HG03575 (cell line): ENCODE results near the gene WDR19.
A peak's percentile ranks its signal among the peaks of the same experiment; 100 is the strongest.
"Not testable (repeated sequence)": the region's sequence is repeated elsewhere in the genome, so short reads cannot be mapped to it uniquely, and the experiment has no call there.

Experiments
- ATAC-seq: cut with Tn5 transposase; IDR thresholded peaks from one replicate; pipeline ENCODE4 v1.9.1; 2021; ENCODE audit not compliant: unreplicated experiment, insufficient number of reproducible peaks, low FRiP score; ENCODE audit errors: extremely low read depth

Gene WDR19

DNA sequence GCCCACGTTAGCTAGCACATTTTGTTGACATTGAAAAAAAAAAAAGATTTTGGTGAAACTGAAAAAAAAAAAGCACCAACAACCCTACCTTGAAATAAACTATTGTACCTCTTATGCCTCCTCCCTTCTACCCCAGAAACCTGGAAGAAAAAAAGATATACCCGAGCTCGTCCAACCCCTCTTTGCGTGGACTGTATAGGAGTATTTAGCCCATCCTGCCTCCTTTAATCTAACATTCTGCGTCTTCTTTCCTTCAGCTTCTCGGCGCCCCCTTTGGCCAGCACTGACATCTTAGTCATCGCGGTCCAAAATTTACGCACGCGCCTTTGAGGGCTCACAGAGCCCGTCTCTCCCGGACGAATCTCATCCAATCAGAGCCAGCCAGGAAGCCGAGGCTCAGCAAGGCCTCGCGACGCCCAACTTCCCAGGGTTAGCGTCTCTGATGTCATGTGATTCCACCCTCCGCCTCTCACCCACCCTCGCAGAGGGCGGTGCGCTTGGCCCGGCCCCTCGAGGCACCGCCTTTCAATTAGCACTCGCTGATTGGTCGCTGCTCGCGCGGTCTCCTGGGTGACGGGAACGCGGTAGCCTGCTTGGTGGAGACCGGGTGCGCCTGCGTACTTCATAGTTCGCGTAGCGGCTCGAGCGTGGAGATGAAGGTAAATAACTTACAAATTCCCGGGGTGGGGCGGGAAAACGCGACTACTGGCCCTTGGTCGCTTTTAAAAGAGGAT is at the start of gene WDR19:
Gene WDR19, plus strand, starts transcription at position 625 of the 734 bp plus-strand sequence. Its CDS starts 29 bp downstream, at position 654.
- ATAC-seq = peak; percentile 95

DNA sequence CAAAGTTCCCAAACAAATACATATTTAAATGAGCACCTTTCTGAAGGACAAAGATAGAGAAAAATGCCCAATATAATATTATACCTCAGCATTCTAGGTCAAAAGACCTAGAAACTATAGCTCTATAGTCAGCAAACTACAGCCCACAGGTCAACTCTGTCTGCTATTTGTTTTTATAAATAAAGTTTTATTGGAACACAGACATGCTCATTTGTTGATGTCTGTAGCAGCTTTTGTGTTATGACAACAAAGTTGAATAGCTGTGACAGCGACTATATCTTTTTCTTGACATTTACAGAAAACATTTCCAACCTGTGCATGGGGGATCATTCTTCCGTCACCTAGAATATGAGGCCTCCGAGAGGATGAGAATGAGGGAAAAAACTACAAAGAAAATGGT is 48.7 kb upstream of the WDR19 start:
- ATAC-seq = no peak

DNA sequence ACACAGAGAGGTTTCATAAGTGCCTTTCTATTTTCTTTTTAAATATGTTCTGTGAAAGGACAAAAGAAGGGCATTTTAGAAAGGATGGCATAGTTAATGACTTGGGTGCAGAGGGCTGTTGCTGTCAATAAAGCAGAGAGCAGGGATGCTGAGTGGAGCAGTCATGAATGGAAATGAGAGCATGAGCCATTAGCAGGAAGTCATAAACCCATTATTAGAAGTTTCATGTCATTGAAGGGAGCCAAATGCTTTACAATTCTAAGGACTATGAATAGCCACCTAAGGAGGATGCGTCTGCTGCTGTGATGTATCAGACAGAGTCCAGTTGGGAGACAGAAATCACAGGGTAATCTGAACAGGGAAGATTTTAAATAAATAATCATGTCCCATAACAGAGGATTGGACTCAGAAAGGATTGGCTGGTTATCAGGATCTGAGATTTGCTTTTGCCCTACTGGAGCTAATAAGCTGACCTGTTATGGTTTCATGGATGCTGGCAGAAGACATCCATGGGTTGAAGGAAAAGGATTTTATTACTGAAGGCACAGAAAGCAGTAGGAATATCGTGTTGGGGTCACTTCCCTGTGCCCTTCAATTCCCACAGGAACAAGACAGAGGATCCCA is 47.5 kb upstream of the WDR19 start:
- ATAC-seq = no peak

DNA sequence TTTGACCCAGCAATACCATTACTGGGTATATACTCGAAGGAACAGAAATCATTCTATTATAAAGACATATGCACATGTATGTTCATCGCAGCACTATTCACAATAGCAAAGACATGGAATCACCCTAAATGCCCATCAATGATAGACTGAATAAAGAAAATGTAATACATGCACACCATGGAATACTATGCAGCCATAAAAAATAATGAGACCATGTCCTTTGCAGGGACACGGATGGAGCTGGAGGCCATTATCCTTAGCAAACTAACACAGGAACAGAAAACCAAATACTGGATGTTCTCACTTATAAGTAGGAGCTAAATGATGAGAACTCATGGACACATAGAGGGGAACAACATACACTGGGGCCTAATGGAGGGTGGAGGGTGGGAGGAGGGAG is 44.1 kb upstream of the WDR19 start:
- ATAC-seq = not testable (repeated sequence)

DNA sequence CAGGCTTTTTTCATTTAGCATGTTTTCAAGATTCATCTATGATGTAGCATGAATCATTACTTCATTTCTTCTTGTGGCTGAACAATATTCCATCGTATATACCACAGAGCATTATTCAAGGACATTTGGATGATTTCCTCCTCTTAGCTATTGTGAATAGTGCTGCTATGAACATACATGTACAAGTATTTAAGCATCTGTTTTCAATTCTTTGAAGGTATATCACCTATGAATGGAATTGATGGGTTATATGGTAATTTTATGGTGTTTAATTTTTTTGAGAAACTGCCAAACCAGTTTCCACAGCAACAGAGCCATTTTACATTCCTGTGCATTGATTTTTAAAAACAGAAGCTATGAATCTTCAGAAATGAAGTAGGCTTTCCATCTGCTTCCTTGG is 36.1 kb upstream of the WDR19 start:
- no peak for ATAC-seq

DNA sequence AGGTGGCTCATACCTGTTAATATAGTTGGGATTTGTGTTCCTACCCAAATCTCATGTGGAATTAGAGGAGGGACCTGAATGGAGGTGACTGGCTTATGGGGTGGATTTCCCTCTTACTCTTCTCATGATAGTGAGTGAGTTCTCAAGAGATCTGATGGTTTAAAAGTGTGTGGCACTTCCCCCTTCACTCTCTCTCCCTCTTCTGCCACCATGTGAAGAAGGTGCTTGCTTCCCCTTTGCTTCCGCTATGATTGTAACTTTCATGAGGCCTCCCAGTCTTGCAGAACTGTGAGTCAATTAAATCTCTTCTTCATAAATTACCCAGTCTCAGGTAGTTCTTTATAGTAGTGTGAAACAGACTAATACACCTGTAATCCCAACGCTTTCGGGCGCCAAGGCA is 28.3 kb upstream of the WDR19 start:
- no peak for ATAC-seq

DNA sequence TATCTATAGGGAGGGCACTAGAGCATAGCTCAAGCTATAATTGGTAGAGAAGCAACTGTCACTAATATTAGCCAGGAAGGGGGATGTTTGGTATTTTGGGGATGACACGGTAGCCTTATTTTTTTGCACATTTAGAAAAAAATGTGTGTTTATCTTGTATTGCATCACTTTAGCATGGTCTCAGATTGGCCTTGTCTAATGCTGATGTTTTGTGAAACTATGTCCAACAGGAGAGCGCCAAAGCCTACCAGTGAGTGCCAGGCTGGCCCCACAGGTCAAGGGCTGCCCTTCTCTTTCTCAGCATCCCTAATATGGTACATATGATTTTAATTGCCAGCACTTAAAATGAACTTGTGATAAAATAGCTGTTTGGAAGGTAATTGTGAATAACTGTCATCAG is 24.8 kb upstream of the WDR19 start:
- no peak for ATAC-seq

DNA sequence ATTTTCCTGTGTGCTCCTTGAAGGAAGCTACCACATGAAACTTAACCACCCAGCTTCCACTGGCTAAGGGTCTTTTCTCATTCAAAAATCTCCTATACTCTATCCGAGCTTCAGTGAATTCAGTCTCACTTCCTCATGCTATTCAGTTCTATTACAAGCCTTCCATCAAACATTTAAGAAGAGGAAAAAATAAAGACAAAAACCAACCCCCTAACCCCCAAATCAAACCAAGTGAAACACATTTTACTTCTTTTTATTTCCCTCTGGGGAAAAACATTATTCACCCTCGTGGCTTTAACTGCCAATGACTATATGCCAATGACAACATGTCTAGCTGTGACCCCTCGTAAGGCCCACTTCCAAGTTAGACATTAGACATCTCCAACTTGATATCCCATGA is 16.2 kb upstream of the WDR19 start:
- no peak for ATAC-seq

DNA sequence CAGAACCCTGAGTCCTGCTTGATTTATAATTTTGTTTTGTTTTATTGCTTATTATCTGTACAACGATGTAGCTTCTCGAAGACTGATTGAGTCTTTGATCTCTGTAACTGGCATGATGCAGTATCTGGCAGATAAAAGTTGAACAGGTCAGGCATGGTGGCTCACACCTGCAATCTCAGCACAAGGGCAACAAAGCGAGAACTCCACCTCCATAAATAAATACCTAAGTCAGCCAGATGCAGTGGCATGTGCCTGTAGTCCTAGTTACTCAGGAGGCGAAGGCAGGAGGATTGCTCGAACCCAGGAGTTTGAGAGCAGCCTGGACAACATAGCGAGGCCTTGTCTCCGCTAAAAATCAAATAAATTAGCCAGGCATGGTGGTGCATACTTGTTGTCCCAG is 15.7 kb upstream of the WDR19 start:
- no peak for ATAC-seq

DNA sequence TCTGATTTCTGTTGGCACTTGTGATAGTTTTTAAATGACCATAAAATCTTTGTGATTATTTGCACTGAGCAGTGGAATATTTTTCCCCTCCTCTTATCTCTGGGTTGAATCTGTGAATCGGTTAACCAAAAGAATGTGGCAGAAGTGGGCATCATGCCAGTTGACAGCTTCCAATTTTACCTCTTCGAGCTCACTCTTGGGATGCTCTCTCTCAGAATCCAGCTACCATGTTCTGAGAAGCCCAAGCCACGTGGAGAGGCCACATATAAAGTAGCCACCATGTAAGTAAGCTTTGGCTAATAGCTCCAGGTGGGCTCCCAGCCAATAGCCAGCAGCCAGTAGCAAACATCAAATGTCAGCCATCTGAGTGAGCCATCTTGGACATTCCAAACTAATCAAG is 12.9 kb upstream of the WDR19 start:
- no peak for ATAC-seq

DNA sequence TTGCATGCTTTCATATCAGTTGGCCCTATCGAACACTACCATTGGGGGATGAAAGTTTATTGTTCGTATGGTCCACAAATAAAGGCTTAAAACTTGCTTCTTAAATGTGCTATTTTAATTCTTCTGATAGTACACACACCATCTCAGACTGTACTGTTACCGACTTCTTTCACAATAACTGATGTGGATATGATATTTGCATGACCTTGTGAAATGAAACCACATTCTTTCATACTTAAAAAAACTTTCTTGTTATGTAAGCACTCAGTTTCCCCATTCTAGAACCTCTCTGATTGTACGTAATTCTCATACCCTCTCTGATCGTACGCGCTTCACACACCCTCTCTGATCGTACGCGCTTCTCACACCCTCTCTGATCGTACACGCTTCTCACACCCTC is 12.0 kb upstream of the WDR19 start:
- ATAC-seq = no peak

DNA sequence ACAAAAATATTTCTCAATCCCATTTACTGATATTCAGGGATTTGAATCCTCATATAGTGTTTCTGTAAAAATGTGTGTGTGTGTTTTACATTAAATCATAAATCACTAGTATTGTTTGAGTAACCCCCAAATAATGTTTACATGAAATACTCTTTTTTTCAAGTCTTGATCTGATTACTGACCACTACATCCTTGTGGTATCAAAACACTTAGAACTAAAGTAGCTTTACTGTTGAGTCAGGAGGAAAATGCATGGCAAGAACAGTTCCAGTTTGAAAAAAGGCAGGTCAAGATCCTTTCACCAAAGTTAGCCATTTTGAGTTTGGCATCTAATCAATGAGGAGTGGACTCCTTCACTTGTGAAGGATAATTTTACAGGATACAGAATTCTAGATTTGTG is 3.6 kb upstream of the WDR19 start:
- ATAC-seq = no peak

DNA sequence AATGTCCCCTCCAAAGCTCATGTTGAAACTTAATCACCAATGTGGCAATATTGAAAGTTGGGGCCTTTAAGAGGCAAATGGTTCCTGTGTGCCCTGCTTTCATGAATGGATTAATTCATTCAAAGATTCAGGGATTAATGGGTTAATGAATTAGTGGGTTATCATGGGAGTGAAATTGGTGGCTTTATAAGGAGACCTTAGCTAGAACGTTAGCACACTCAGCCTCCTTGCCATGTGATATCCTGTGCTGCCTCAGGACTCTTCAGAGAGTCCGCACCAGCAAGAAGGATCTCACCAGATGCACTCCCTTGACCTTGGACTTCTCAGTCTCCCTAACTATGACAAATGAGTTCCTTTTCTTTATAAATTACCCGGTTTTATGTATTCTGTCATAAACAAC is 2.6 kb upstream of the WDR19 start:
- ATAC-seq = no peak

DNA sequence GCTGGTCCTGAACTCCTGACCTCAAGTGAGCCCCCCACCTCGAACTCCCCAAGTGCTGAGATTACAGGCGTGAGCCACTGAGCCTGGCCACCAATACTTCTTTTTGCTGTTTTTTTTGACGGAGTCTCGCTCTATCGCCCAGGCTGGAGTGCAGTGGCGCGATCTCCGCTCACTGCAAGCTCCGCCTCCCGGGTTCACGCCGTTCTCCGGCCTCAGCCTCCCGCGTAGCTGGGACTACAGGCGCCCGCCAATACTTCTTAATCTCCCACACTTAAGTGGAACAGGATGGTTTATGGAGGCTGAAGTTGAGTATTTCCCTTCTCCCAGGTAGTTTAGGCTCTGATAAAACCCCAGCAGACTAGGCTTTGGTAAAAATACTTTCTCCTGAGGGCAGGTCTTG is 1.7 kb upstream of the WDR19 start:
- ATAC-seq = not testable (repeated sequence)

DNA sequence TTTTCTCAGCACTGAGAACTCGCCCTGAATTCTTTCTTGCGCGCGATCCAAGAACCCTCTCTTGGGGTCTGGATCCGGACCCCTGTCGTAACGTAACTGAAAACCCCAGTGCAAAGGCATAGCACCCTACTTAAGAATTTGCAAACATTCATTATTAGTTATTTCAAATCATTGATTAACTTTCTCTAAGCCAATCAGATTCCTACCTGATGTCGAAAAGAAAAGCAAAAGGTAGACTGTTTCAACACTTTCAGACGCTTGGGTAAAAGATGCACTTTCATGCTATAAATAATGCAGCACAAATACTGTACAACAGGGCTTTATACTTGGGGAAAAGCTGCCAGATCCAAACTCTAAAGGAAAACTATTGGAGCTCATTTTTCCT is 817 bp upstream of the WDR19 start:
- ATAC-seq = no peak

DNA sequence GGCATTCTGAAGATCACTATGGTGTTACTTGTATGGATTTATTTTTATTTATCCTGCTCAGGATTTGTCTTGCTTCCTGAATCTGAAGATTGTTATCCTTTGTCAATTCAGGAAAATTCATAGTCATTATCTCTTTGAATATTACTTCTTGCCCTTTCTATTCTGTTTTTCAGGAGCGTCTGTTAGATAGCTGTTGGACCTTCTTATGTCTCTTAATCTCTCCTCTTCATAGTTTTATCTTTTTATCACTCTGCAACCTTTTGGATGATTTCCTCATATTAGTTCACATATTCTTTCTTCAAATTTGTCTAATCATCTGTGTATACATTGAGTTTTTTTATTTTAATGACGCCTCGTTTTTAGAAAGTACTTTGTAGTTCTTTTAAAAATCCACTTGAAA is 19.6 kb downstream of the WDR19 start:
- no peak for ATAC-seq

DNA sequence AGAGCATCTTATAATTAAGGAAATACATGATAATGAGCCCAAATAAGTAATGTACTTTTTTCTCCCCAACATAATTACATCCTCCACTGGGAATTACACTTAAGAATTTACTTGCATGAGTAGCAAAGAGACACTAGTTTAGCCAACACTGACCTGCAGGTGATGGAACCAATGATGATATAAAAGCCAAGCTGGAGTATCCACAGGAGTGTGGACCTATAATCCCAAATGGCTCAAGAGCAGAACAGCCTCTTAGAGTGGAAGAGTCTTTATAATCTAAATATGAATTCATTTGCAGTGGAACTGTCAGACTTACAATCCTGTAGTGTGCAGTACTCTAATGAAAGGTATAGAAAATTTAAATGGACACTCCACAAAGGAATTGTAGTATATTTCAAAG is 22.2 kb downstream of the WDR19 start:
- ATAC-seq = no peak

DNA sequence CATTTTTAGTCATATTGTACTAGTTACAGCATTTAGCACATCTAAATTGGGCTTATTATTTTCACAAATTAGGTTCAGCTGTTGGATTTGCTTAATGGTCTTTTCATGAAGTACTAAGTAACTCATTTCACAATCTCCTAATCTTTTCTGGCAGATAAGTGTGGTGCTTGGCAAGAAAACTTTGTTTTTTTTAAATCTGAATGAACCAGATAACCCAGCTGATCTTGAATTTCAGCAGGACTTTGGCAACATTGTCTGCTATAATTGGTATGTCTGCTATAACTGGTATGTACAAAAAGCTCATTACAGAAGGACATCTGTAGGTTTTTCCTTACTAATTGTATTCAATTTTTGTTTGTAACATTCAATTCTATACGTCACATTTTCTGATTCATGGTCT is 22.7 kb downstream of the WDR19 start:
- no peak for ATAC-seq

DNA sequence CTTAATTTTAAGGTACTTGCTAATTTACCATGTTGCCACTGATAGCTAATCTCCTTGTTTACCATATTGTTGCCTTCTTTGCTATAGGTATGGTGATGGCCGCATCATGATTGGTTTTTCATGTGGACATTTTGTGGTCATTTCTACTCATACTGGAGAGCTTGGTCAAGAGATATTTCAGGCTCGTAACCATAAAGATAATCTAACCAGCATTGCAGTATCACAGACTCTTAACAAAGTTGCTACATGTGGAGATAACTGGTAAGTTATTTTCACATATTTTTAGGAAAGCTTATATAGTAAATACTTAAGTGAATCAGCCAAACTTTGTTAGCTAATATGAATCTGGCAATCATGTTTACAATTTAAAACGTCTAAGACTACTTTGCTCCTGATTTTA is 23.1 kb downstream of the WDR19 start:
- no peak for ATAC-seq

DNA sequence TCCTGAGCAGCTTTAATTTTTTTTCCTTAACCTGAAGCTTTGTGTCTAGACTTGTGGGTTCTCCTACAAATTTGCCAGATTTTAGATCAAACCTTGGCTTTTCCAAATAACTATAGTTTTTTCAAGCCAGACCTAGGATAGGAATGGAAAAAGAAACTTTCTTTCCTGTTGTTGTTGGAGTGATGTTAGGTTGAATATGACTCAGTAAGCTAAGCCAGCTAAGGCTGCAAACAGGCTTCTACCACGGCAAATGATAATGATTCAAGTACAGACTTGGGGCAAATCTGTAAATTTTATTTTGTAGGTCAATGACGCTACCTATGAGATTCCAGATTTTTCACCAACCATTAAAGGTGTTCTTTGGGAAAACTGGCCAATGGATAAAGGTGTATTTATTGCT is 45.6 kb downstream of the WDR19 start:
- no peak for ATAC-seq

DNA sequence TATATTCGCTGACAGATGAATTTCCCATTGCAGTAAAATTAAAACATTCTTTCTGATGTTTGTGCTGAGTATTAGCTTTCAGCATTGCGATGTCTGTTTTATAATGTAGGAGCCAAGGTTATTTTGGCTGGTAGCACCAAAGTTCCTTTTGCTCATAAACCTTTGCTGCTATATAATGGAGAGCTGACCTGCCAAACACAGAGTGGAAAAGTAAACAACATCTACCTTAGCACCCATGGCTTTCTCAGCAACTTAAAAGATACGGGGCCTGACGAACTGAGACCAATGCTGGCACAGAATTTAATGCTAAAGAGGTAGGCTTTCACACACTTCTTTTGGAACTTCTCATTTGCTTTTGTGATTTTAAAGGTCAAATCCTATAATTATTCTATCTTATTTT is 46.0 kb downstream of the WDR19 start:
- ATAC-seq = no peak
